ENCODE data around the gene ABCA10.

ABCA10 gene

GRCh38 chr17:69239611-69240600 is 11.3 kb upstream of the ABCA10 start:
- TF ChIP-seq, protein P1, sequence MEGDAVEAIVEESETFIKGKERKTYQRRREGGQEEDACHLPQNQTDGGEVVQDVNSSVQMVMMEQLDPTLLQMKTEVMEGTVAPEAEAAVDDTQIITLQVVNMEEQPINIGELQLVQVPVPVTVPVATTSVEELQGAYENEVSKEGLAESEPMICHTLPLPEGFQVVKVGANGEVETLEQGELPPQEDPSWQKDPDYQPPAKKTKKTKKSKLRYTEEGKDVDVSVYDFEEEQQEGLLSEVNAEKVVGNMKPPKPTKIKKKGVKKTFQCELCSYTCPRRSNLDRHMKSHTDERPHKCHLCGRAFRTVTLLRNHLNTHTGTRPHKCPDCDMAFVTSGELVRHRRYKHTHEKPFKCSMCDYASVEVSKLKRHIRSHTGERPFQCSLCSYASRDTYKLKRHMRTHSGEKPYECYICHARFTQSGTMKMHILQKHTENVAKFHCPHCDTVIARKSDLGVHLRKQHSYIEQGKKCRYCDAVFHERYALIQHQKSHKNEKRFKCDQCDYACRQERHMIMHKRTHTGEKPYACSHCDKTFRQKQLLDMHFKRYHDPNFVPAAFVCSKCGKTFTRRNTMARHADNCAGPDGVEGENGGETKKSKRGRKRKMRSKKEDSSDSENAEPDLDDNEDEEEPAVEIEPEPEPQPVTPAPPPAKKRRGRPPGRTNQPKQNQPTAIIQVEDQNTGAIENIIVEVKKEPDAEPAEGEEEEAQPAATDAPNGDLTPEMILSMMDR (IDR thresholded peaks at IDR 0.05; ENCODE audit: insufficient read depth, low read depth, low read length, missing control alignments) = no peak
- no peak overlapping the region for H3K4me3 ChIP-seq (ENCODE audit: low read depth, low read length)
- no peak for DNase-seq (ENCODE audit: low read depth)

GRCh38 chr17:69236946-69237345 is 8.3 kb upstream of the ABCA10 start:
- DNase-seq (ENCODE audit: low read depth) = no peak
- no peak overlapping the region for H3K4me3 ChIP-seq (ENCODE audit: low read depth, low read length)
- TF ChIP-seq, protein P1 (IDR thresholded peaks at IDR 0.05; ENCODE audit: insufficient read depth, low read depth, low read length, missing control alignments) = no peak

- DNase-seq (ENCODE audit: low read depth) = no peak
- H3K4me3 ChIP-seq (ENCODE audit: low read depth, low read length) = no peak overlapping the region
- TF ChIP-seq, protein P1 (IDR thresholded peaks at IDR 0.05; ENCODE audit: insufficient read depth, low read depth, low read length, missing control alignments) = no peak
Measured at GRCh38 chr17:69236464-69236863, 7.8 kb upstream of the ABCA10 start.

GRCh38 chr17:69235338-69236058 is 6.9 kb upstream of the ABCA10 start:
- DNase-seq (ENCODE audit: low read depth) = peak; percentile 90
- TF ChIP-seq, protein P1 (IDR thresholded peaks at IDR 0.05; ENCODE audit: insufficient read depth, low read depth, low read length, missing control alignments) = peak; percentile 74
- no peak overlapping the region for H3K4me3 ChIP-seq (ENCODE audit: low read depth, low read length)

- DNase-seq (ENCODE audit: low read depth) = no peak
- TF ChIP-seq, protein P1 (IDR thresholded peaks at IDR 0.05; ENCODE audit: insufficient read depth, low read depth, low read length, missing control alignments) = no peak
- no peak overlapping the region for H3K4me3 ChIP-seq (ENCODE audit: low read depth, low read length)
Measured at GRCh38 chr17:69232650-69233049, 4.0 kb upstream of the ABCA10 start.

GRCh38 chr17:69231521-69231920 is 2.9 kb upstream of the ABCA10 start:
- TF ChIP-seq, protein P1 (IDR thresholded peaks at IDR 0.05; ENCODE audit: insufficient read depth, low read depth, low read length, missing control alignments) = no peak
- DNase-seq (ENCODE audit: low read depth) = no peak
- H3K4me3 ChIP-seq (ENCODE audit: low read depth, low read length) = no peak overlapping the region

Data from GM12865 (cell line).